ENCODE measurements around the gene MAP4K4. TPM values are rescaled to one million over a fixed set of nuclear protein-coding genes. Genes with fewer than 3 reads are reported as not detected.

MAP4K4 gene
- total and polyA plus RNA-seq, 4 donors: 19.7 to 91.7 (median 54.0) TPM

DNA sequence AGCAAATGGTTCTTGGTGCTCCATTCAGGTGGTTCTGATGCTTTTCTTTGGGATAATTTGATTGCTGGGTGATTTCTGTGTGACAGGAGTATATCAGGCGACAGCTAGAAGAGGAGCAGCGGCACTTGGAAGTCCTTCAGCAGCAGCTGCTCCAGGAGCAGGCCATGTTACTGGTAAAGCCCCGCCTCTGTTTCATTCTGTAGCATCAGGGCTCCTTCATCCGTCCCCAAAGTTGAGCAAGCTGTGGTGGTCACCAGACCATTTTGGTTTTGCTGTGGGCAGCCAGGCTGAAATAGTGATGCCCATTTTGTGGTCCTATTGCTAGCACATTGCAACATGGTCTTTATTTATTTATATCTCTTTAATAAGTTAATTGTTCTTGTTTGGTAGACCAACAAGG, 161.4 kb downstream of the MAP4K4 start:
- 82 to 91% methylated on average over 4 of the region's 4 CpGs for WGBS, 2 donors
- peaks cover 23 to 49% (median 43%) of the 10 kb centered on the region in 4 donors for H3K36me3 ChIP-seq (ENCODE audit: control insufficient read depth in 4 of 4, insufficient read depth in 4 of 4, low read length in 4 of 4)
- DNase-seq (no peak), ATAC-seq (ENCODE audit: insufficient read depth, low FRiP score) (no peak)
- no peak overlapping the region for H3K9ac ChIP-seq (ENCODE audit: insufficient read depth in 1 of 2, low read length in 2 of 2)
- peaks cover 0 to 7% (median 3%) of the 10 kb centered on the region in 5 donors for H3K4me1 ChIP-seq (ENCODE audit: control insufficient read depth in 5 of 5, insufficient read depth in 5 of 5, low read length in 5 of 5)
- TF ChIP-seq, protein P1, sequence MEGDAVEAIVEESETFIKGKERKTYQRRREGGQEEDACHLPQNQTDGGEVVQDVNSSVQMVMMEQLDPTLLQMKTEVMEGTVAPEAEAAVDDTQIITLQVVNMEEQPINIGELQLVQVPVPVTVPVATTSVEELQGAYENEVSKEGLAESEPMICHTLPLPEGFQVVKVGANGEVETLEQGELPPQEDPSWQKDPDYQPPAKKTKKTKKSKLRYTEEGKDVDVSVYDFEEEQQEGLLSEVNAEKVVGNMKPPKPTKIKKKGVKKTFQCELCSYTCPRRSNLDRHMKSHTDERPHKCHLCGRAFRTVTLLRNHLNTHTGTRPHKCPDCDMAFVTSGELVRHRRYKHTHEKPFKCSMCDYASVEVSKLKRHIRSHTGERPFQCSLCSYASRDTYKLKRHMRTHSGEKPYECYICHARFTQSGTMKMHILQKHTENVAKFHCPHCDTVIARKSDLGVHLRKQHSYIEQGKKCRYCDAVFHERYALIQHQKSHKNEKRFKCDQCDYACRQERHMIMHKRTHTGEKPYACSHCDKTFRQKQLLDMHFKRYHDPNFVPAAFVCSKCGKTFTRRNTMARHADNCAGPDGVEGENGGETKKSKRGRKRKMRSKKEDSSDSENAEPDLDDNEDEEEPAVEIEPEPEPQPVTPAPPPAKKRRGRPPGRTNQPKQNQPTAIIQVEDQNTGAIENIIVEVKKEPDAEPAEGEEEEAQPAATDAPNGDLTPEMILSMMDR (IDR thresholded peaks at IDR 0.05; ENCODE audit: control extremely low read depth, extremely low read depth): no peak
- no peaks in the 10 kb centered on the region for H3K27me3 ChIP-seq (ENCODE audit: control insufficient read depth in 3 of 3, insufficient read depth in 3 of 3, low read length in 2 of 3)
- H3K9me3 ChIP-seq (ENCODE audit: control insufficient read depth in 4 of 4, insufficient read depth in 3 of 4, low read length in 3 of 4): no peaks in the 10 kb centered on the region
- no peak overlapping the region for H3K4me3 ChIP-seq
- peak overlapping the region in 1 of 2 donors; percentile 11 for H3K27ac ChIP-seq (ENCODE audit: low read depth in 1 of 2, low read length in 1 of 2)

DNA sequence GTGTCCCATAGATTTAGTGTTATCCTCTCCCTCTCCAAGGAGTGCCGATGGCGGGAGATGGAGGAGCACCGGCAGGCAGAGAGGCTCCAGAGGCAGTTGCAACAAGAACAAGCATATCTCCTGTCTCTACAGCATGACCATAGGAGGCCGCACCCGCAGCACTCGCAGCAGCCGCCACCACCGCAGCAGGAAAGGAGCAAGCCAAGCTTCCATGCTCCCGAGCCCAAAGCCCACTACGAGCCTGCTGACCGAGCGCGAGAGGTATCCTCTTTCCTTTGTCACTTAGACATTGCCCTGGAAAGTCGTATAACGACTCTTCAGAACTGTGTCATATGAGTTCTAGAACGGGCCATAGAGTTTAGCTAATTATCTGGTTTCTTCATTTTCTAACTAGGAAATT, 162.1 kb downstream of the MAP4K4 start:
- H3K27me3 ChIP-seq (ENCODE audit: control insufficient read depth in 3 of 3, insufficient read depth in 3 of 3, low read length in 2 of 3): no peaks in the 10 kb centered on the region
- no peak for ATAC-seq (ENCODE audit: insufficient read depth, low FRiP score)
- no peak overlapping the region for H3K9ac ChIP-seq (ENCODE audit: insufficient read depth in 1 of 2, low read length in 2 of 2)
- no peak for DNase-seq
- TF ChIP-seq, protein P1 (IDR thresholded peaks at IDR 0.05; ENCODE audit: control extremely low read depth, extremely low read depth): no peak
- peaks cover 0 to 7% (median 3%) of the 10 kb centered on the region in 5 donors for H3K4me1 ChIP-seq (ENCODE audit: control insufficient read depth in 5 of 5, insufficient read depth in 5 of 5, low read length in 5 of 5)
- H3K4me3 ChIP-seq: no peak overlapping the region
- no peak overlapping the region for H3K27ac ChIP-seq (ENCODE audit: low read depth in 1 of 2, low read length in 1 of 2)
- WGBS, 2 donors: 96% methylated on average over 16 of the region's 16 CpGs
- no peaks in the 10 kb centered on the region for H3K9me3 ChIP-seq (ENCODE audit: control insufficient read depth in 4 of 4, insufficient read depth in 3 of 4, low read length in 3 of 4)
- H3K36me3 ChIP-seq (ENCODE audit: control insufficient read depth in 4 of 4, insufficient read depth in 4 of 4, low read length in 4 of 4): peaks cover 23 to 48% (median 42%) of the 10 kb centered on the region in 4 donors

DNA sequence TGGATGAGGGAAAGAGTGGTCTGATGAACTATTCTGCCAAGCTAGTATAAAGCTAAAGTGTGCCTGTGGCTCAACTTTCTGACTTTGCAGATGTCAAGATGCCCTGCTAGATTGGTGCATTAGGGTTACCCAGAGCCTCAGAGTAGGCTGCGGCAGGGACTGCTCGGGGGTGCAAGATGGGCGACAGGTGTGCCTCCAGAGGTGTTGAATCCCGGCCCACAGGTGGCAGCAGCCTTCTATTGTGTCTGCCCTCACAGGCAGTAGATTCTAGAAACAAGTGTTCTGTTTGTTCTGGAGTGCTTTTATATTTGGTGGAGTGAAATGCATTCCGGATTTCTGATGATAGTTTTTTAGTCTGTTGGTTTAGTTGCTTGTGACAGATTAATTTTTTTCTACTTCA, 162.7 kb downstream of the MAP4K4 start:
- no peak for DNase-seq
- no peak for ATAC-seq (ENCODE audit: insufficient read depth, low FRiP score)
- TF ChIP-seq, protein P1 (IDR thresholded peaks at IDR 0.05; ENCODE audit: control extremely low read depth, extremely low read depth): no peak
- no peak overlapping the region for H3K9ac ChIP-seq (ENCODE audit: insufficient read depth in 1 of 2, low read length in 2 of 2)
- no peaks in the 10 kb centered on the region for H3K27me3 ChIP-seq (ENCODE audit: control insufficient read depth in 3 of 3, insufficient read depth in 3 of 3, low read length in 2 of 3)
- no peak overlapping the region for H3K4me3 ChIP-seq
- no peak overlapping the region for H3K27ac ChIP-seq (ENCODE audit: low read depth in 1 of 2, low read length in 1 of 2)
- peaks cover 22 to 53% (median 46%) of the 10 kb centered on the region in 4 donors for H3K36me3 ChIP-seq (ENCODE audit: control insufficient read depth in 4 of 4, insufficient read depth in 4 of 4, low read length in 4 of 4)
- WGBS, 2 donors: 82 to 87% methylated on average over 5 of the region's 5 CpGs
- no peaks in the 10 kb centered on the region for H3K9me3 ChIP-seq (ENCODE audit: control insufficient read depth in 4 of 4, insufficient read depth in 3 of 4, low read length in 3 of 4)
- peaks cover 0 to 7% (median 3%) of the 10 kb centered on the region in 5 donors for H3K4me1 ChIP-seq (ENCODE audit: control insufficient read depth in 5 of 5, insufficient read depth in 5 of 5, low read length in 5 of 5)

DNA sequence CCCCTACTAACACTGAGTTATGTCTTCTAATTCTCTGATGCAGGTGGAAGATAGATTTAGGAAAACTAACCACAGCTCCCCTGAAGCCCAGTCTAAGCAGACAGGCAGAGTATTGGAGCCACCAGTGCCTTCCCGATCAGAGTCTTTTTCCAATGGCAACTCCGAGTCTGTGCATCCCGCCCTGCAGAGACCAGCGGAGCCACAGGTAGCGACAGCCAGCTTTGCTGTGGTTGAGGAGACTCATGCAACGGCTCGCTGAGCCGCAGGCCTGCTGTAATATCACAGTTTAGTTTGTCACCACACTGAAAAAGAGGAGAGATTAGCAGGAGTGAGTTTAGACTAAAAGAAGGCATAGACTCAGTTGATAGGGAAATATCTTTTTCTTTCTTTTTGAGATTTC, 163.3 kb downstream of the MAP4K4 start:
- WGBS, 2 donors: 92% methylated on average over 8 of the region's 8 CpGs
- H3K36me3 ChIP-seq (ENCODE audit: control insufficient read depth in 4 of 4, insufficient read depth in 4 of 4, low read length in 4 of 4): peaks cover 24 to 57% (median 47%) of the 10 kb centered on the region in 4 donors
- H3K4me3 ChIP-seq: no peak overlapping the region
- TF ChIP-seq, protein P1 (IDR thresholded peaks at IDR 0.05; ENCODE audit: control extremely low read depth, extremely low read depth): no peak
- no peak for DNase-seq
- H3K27me3 ChIP-seq (ENCODE audit: control insufficient read depth in 3 of 3, insufficient read depth in 3 of 3, low read length in 2 of 3): no peaks in the 10 kb centered on the region
- no peak for ATAC-seq (ENCODE audit: insufficient read depth, low FRiP score)
- H3K27ac ChIP-seq (ENCODE audit: low read depth in 1 of 2, low read length in 1 of 2): no peak overlapping the region
- H3K9me3 ChIP-seq (ENCODE audit: control insufficient read depth in 4 of 4, insufficient read depth in 3 of 4, low read length in 3 of 4): no peaks in the 10 kb centered on the region
- peaks cover 0 to 7% (median 3%) of the 10 kb centered on the region in 5 donors for H3K4me1 ChIP-seq (ENCODE audit: control insufficient read depth in 5 of 5, insufficient read depth in 5 of 5, low read length in 5 of 5)
- no peak overlapping the region for H3K9ac ChIP-seq (ENCODE audit: insufficient read depth in 1 of 2, low read length in 2 of 2)

All from lung (tissue), 12 donors.